HG03159 (cell line): ENCODE measurements around the gene OR2L13.
"Not testable (repeated sequence)": the region's sequence is repeated elsewhere in the genome, so short reads cannot be mapped to it uniquely, and the experiment has no call there.

Experiments used
- ATAC-seq: cut with Tn5 transposase; IDR thresholded peaks from one replicate; pipeline ENCODE4 v1.9.1; 2021; ENCODE audit warnings: mild to moderate bottlenecking, moderate library complexity; ENCODE audit not compliant: unreplicated experiment

The OR2L13 gene, protein sequence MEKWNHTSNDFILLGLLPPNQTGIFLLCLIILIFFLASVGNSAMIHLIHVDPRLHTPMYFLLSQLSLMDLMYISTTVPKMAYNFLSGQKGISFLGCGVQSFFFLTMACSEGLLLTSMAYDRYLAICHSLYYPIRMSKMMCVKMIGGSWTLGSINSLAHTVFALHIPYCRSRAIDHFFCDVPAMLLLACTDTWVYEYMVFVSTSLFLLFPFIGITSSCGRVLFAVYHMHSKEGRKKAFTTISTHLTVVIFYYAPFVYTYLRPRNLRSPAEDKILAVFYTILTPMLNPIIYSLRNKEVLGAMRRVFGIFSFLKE

DNA sequence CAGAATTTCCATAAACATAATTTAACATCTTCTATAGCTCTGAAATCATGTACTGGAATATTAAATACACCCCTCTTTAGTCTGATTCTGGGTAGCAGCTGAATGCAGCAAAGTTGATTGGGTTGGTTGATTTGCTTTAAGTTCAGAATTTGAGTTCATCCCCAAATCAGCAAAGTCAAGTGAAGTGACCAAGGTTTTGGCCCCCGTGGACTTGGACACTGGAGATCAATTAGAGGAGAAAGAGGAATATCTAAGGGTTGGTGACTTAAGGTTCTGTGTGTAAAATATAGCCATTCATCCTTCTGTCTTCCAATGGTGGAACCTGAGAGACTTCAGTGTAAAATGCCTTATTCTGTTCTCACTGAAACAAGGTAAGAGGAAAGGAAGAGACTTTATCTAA lies at the start of gene OR2L13:
Gene OR2L13, plus strand, starts transcription at position 301 of the 400 bp plus-strand sequence. CDS start 4,192 bp downstream, outside the sequence.
- ATAC-seq = no peak

DNA sequence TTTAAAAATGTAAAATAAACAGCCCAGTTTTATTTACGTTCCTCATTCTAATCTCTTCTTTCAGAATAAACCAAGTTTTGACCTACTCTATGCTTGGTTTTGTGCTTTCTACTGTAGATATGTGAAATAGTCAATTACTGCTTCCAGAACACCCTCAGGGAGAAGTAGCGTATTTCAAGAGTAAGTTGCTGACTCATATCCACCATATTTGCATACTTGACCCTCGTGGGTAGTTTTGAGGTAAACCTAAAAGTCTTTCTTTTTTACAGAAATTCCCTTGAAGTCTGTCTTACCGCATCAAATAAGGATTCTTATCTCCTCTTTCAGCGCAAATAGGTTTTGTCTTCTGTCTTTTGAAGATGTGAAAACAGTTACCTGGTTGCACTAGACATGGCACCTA lies 49.8 kb upstream of the OR2L13 start:
- no peak for ATAC-seq

DNA sequence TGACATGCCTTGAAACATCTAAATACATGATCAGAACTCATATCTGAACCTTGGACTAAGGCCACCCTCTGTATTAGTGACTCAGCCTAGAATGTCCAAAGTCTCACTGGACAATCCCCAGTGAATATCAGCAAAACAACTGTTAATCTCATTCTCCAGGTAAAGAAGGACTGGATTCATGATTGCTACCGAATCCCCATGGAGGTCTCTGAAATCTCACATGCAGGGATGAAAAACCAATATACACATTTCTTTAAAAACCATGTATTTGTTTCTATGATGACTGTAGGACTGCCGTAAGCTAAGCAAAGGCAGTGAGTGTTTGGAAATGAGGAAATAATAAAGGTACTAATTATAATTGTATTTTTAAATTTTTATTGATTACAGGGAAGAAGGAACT lies 48.4 kb upstream of the OR2L13 start, which contains the start of gene OR2L3:
Gene OR2L3, plus strand, starts transcription at position 301 of the 400 bp plus-strand sequence. CDS start 13,846 bp downstream, outside the sequence.
- no peak for ATAC-seq

DNA sequence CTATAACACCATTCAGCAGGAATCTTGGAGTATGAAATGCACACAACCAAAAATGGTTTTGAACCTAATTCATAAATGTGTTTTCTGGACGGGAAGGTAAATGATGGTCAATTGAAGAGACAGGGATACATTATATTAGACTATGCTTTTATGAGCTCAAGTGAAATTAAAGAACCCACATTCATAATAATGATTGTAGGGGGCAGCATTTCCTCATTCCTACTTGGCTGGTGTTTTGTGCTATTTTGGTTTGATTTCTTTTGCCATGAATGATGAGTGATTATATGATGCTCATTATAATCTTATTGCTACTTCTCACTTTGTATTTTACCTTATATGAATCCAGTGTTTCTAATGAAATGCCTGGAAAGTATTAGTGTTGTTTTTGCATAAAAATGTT lies 48.0 kb upstream of the OR2L13 start:
- ATAC-seq = no peak

DNA sequence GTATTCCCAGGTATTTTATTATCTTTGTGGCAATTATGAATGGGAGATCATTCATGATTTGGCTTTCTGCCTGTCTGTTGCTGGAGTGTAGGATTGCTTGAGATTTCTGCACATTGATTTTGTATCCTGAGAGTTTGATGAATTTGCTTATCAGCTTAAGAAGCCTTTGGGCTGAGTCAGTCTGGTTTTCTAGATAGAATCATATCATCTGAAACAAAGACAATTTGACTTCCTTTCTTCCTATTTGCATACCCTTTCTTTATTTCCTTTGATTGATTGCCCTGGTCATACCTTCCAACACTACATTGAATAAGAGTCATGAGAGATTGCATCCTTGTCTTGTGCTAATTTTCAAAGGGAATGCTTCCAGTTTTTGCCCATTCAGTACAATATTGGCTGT lies 40.3 kb upstream of the OR2L13 start:
- no peak for ATAC-seq

DNA sequence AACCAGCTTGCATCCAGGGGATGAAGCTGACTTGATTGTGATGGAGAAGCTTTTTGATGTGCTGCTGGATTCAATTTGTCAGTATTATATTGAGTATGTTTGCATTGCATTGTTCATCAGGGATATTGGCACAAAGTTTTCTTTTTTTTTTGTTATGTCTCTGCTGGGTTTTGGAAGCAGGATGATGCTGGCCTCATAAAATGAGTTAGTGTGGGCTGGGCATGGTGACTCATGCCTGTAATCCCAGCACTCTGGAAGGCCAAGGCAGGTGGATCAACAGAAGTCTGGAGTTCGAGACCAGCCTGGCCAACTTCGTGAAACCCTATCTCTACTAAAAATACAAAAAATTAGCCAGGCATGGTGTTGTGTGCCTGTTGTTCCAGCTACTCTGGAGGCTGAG lies 39.7 kb upstream of the OR2L13 start:
- no peak for ATAC-seq

DNA sequence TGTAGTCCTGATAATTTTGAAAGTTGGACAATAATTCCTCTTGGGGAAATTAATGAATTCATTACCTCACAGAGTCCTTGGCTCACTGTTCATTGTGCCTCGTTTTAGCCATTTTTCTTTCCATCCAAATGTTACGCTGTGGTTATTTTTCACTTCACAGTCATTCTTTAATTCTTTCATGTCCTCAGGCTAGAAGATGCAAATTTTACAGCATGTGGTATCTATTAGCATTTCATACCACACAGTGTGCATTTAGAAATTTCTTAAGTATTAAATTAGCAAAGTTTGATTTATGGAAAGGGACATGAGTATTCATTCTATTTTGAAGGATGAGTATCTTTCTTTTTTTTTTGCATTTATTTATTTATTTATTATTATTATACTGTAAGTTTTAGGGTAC lies 29.9 kb upstream of the OR2L13 start:
- ATAC-seq = no peak

DNA sequence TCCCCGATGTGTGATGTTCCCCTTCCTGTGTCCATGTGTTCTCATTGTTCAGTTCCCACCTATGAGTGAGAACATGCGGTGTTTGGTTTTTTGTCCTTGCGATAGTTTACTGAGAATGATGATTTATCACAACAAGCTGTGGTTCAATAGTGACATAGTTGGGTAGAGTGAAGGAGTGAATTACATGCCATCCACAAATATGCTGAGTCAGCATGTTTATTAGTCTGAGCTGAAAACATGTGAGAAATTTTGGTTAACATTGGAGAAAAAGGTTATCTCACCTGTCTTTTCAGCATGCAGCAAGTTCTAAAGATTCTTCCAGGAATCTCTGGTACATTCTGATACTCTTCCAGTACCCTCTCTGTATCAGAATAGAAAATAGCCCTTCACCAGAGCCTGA lies 29.4 kb upstream of the OR2L13 start:
- ATAC-seq = no peak

DNA sequence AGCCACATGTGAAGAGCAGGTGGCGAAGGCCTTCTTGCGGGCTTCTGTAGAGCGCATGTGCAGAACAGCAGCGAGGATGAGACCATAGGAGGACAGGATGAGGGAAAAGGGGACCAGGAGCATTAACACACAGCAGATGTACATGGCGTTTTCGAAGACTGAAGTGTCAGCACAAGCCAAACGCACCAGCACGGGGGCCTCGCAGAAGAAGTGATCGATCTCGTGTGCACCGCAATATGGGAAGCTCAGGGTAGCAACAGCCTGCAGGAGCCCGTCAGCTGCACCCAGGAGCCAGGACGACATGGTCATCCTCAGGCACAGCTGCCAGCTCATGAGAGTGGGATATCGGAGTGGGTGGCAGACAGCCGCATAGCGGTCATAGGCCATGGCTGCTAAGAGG lies 11.1 kb upstream of the OR2L13 start:
- ATAC-seq = not testable (repeated sequence)

DNA sequence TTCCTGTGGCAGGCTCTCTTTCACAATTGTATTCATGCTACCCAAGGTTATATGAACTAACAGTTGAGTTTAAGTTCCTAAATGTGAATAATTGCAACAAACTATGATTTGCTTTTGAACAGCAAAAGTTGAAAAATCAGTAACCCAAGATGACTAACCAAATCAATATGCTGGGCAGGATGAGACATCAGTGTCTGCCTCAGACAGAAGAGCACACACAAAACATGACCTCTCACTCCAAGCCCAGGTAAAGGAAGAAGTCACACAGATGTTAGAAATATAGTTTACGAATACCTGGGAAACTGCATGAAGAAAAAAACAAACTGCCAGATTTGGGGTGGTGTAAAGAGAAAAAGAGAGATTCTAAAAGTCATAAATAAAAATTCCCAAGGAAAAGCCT lies 3.5 kb downstream of the OR2L13 start:
- no peak for ATAC-seq

DNA sequence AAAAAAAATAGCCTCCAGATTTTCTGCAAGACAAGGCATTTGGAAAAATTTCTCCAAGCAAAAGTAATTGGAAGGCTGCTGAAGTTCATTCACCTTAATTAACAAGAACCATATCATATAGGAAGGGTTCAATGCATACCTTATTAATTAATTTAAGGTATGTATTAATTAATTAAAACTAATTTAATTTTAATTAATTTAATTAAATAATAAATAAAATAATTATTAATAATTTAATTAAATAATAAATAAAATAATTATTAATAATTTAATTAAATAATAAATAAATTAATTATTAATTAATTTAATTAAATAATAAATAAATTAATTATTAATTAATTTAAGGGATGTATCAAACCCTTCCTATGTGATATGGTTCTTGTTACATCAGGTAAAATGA lies 7.9 kb downstream of the OR2L13 start:
- ATAC-seq = no peak

DNA sequence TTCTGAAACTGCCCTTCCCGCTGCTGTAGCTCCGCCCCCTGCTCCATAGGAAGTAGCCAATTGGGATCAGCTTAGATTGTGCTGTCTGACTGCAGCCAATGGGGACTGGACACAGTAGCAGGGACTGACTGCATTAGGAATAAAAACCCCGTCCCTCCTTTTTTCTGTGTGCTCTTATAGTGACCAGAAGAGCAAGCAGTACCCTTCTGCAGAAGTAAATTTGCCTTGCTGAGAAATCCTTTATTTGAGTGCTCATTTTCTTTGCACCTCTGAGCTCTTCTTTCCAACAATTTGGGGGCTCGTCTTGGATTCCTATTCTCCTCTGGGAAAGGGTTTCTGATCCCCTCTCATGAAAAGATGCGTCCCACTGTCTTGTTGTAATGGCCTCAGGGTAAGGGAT lies 16.2 kb downstream of the OR2L13 start:
- no peak for ATAC-seq

DNA sequence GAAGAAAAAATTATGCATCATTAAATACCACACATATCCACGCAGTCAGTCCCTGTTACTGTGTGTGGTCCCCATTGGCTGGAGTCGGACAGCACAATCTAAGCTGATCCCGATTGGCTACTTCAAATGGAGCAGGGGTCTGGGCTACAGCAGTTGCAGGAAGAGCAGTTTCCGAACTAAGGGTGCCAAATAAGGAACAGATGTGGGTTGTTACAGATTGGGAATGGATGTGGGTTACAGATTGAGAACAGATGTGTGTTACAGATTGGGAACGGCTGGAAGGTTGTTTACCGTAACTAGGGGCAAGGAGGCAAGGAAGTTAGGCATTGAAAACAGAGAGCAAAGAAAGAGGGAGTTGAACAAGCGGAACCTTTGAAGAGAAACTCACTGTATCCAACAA lies 19.9 kb downstream of the OR2L13 start:
- no peak for ATAC-seq

DNA sequence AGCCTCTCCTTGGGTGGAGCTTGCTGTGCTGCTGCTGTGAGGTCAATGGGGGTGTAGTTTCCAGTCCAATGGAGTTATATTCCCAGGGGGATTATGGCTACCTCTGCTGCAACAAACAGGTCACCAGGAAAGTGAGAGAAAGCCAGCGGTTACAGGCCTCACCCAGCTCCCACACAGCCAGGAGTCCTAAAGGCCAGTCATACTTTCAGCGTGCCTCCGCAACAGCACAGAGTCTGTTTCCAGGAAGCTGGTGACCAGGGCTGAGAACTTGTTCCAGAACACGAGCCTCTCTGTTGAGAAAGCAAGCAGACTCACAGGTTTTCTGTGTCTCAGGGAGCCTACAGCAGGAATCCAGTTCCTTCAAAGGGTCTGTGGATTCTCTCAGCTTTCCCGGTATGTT lies 32.7 kb downstream of the OR2L13 start:
- no peak for ATAC-seq

DNA sequence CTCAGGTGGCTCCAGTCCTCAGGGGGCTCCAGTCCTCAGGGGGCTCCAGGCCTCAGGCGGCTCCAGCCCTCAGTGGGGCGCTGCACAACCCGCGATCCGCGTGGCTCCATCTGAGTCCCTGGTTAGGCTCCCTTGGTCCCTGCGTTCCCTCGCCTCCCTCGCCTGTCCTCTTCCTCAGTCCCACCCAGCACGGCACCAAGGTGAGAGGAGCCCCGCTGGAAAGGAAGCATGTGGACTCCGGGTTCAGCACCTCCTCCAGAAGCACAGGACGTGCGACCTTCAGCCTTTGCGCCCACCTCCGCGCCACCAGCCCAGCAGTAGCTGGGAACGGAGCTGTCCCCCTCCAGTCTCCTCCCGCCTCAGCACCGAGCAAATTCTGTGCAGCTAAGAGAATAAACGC lies 41.8 kb downstream of the OR2L13 start:
- no peak for ATAC-seq

DNA sequence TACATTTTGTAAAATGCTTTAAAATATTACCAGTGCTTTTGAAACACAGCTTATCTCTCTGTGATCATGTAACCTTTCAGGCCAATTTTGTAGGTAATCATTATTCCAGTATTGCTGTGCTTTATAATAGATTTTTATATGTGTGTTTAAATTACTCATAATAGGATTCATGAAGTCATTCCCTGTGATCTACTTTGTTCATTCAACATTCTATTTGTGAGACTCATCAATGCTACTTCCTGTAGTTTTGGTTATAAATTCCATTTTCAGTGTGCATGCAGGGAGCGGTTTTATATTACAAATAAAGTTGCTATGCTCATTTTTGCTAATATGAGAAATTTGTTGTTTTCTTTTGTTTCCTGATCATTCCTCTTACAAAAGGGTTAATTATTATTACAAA lies 45.9 kb downstream of the OR2L13 start:
- ATAC-seq = no peak

DNA sequence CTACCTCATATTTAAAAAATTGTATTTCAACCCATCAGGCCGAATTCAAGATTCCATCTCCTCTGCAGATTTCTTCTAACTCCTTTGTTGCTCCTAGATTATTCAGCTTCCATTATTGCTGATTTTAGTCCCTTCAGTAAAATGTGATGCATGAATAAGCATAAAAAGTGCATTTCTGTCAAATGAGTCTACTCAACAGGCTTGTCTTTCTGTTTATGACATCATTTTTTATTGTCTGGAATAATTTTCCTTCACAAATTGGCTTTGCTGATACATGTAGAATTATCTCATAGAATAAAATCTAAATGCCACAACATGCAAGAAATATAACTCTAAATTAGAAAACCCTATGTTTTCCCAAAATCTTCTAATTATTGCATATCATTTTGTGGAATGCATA lies 48.3 kb downstream of the OR2L13 start:
- ATAC-seq = no peak

DNA sequence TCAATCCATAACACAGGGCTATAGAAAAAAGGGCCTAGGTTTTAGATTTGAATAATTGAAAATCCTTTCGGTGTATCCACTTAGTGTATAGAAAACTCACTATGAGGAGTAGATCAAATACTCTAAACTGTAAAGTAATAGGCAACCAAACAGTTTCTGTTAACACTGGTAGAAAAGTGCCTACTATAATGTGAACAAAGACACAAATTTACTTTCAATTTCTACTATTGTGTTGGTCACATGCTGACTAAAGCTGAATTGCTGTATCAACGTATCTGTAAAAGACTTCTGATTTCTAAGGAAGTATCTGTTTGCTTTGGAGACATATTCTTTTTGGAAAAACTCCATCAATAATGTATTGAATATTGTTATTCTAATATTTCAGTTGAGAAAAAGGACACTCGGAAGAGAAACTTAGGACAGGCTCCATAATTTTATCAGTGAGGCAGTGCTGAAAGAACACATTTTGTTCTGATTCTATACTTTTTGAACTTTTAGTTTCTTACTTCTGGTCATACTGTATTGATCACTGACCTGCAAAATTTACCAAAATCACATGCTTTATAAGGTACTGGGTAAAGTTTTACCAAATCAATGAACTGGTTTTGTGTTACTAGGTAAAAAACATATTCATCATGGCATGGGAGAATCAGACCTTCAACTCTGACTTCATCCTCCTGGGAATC lies 49.7 kb downstream of the OR2L13 start, which contains the start of gene OR2M5:
Gene OR2M5, plus strand, starts transcription at position 636 of the 686 bp plus-strand sequence. Its CDS starts 0 bp downstream, at position 636.
- ATAC-seq = no peak
